B cell (primary cell): ENCODE measurements around the gene GLRA3. TPM values are rescaled to one million over a fixed set of nuclear protein-coding genes. Genes with fewer than 3 reads are reported as not detected.

Experiments used
- ATAC-seq: fragments of 200-7000 bp; cut with Tn5 transposase; one replicate; pipeline ENCODE4 v1.10.0; 2021; ENCODE audit warnings: low read depth, mild to moderate bottlenecking, moderate number of reproducible peaks, moderate library complexity
- CTCF ChIA-PET: fragments of 350-600 bp; sonication (Branson Sonifier 250); formaldehyde crosslinking; loops from one replicate; lab custom pipeline; 2021; ENCODE audit warnings: antibody characterized with exemption, inconsistent platforms; lab: Charles Lee
- POLR2A ChIA-PET: fragments of 350-600 bp; sonication (Branson Sonifier 250); formaldehyde crosslinking; loops from one replicate; lab custom pipeline; 2021; ENCODE audit warnings: antibody characterized with exemption; lab: Charles Lee
- DNase-seq: peaks from one replicate; pipeline ENCODE4 v3.0.0; 2013
- H2AFZ ChIP-seq: 2 replicates; pipeline ENCODE4 v1.6.1; 2012; ENCODE audit warnings: mild to moderate bottlenecking, low read depth, low read length; ENCODE audit not compliant: insufficient read depth, poor library complexity, severe bottlenecking
- H3K27ac ChIP-seq, 2 donors: 1 replicate in 1 of 2; 2 replicates in 1 of 2; pipeline ENCODE4 v1.5.1; 2012 to 2013; ENCODE audit warnings: low read length in 2 of 2, mild to moderate bottlenecking in 2 of 2, moderate library complexity in 1 of 2
- H3K27me3 ChIP-seq, 4 experiments: fragments of 200-600 bp in 1 of 4; sonication (generic) in 1 of 4; replicated peaks in 1 of 4; 1 replicate in 2 of 4; 2 replicates in 2 of 4; pipeline versions ENCODE4 v1.6.1 to v1.7.0; 2013 to 2016; ENCODE audit warnings: low read length in 3 of 4, mild to moderate bottlenecking in 2 of 4, mixed read lengths in 1 of 4, moderate library complexity in 1 of 4; ENCODE audit not compliant: insufficient read depth in 4 of 4, control insufficient read depth in 3 of 4; ENCODE audit errors: control extremely low read depth in 1 of 4
- H3K36me3 ChIP-seq, 2 experiments: replicated peaks in 1 of 2; 1 replicate in 1 of 2; 2 replicates in 1 of 2; pipeline versions ENCODE4 v1.6.1 to v1.7.1; 2013; ENCODE audit warnings: low read length in 1 of 2; ENCODE audit not compliant: insufficient read depth in 2 of 2, control insufficient read depth in 1 of 2; ENCODE audit errors: control extremely low read depth in 1 of 2, extremely low read depth in 1 of 2
- H3K4me1 ChIP-seq, 2 donors: fragments of 200-600 bp in 1 of 2; sonication (generic) in 1 of 2; 1 replicate in 1 of 2; 2 replicates in 1 of 2; pipeline versions ENCODE4 v1.5.1 to v1.6.1; 2013 to 2017; ENCODE audit warnings: low read length in 2 of 2; ENCODE audit not compliant: control insufficient read depth in 2 of 2, insufficient read depth in 2 of 2
- H3K4me2 ChIP-seq: replicated peaks from 2 replicates; pipeline ENCODE3; 2012; ENCODE audit warnings: mild to moderate bottlenecking, low read depth, low read length; ENCODE audit not compliant: poor library complexity, severe bottlenecking
- H3K4me3 ChIP-seq, 5 experiments: fragments of 200-600 bp in 1 of 5; sonication (generic) in 1 of 5; 1 replicate in 3 of 5; 2 replicates in 2 of 5; pipeline versions ENCODE4 v1.5.1 to v1.7.0; 2011 to 2016; ENCODE audit warnings: low read length in 4 of 5, mild to moderate bottlenecking in 4 of 5, low read depth in 2 of 5, control low read depth in 1 of 5, moderate library complexity in 1 of 5; ENCODE audit not compliant: insufficient read depth in 1 of 5; ENCODE audit errors: control extremely low read depth in 1 of 5, extremely low read depth in 1 of 5
- H3K79me2 ChIP-seq: fragments of 200-600 bp; sonication (generic); one replicate; pipeline ENCODE4 v1.6.0; 2016; ENCODE audit warnings: low read length; ENCODE audit not compliant: control insufficient read depth, insufficient read depth
- H3K9ac ChIP-seq: fragments of 200-600 bp; sonication (generic); 2 replicates; pipeline ENCODE4 v1.6.1; 2017; ENCODE audit warnings: mild to moderate bottlenecking, low read length, moderate library complexity
- H3K9me3 ChIP-seq, 3 donors: one replicate each; pipeline versions ENCODE4 v1.6.1 to v1.7.1; 2013; ENCODE audit warnings: low read length in 2 of 3; ENCODE audit not compliant: control insufficient read depth in 2 of 3, insufficient read depth in 1 of 3; ENCODE audit errors: control extremely low read depth in 1 of 3
- H4K20me1 ChIP-seq: 2 replicates; pipeline ENCODE4 v1.6.0; 2012; ENCODE audit warnings: mild to moderate bottlenecking, low read length; ENCODE audit not compliant: insufficient read depth, control insufficient read depth, poor library complexity, severe bottlenecking
- H3K27ac Mint-ChIP-seq: one replicate; pipeline ENCODE4 v1.8.0; 2021; ENCODE audit warnings: mixed read lengths
- H3K27me3 Mint-ChIP-seq: one replicate; pipeline ENCODE4 v1.8.0; 2021; ENCODE audit warnings: mixed read lengths
- H3K4me1 Mint-ChIP-seq: one replicate; pipeline ENCODE4 v1.8.0; 2021; ENCODE audit warnings: mixed read lengths
- H3K4me3 Mint-ChIP-seq: one replicate; pipeline ENCODE4 v1.8.0; 2021; ENCODE audit warnings: mixed read lengths
- H3K9me3 Mint-ChIP-seq: one replicate; pipeline ENCODE4 v1.8.0; 2022; ENCODE audit warnings: mixed read lengths; ENCODE audit not compliant: insufficient read depth
- EZH2 ChIP-seq: IDR thresholded peaks from 2 replicates; pipeline ENCODE4 v1.6.1; 2012; ENCODE audit warnings: borderline replicate concordance, low read depth, mild to moderate bottlenecking, moderate library complexity, low read length; ENCODE audit not compliant: insufficient read depth, poor library complexity, severe bottlenecking
- WGBS: methylation state at CpG from one replicate; pipeline ENCODE4 v1.1.5; 2013; ENCODE audit warnings: missing lambda C conversion rate; ENCODE audit not compliant: insufficient coverage; 5-methylcytosine and 5-hydroxymethylcytosine counted together
- intact Hi-C: fragments of 100-400 bp; cut with micrococcal nuclease; formaldehyde crosslinking; loops from one replicate; pipeline ENCODE4 v1.10.0; 2022
- polyA plus RNA-seq: library from polyadenylated mRNA; depleted of rRNA; stranded (reverse); fragments of >200 nt; gene quantifications from 2 replicates; pipeline ENCODE4 v1.2.3, GENCODE V29; 2012
- total RNA-seq, 2 donors: library from RNA; stranded (reverse); fragments of 120-200 nt in 1 of 2; gene quantifications; 1 replicate in 1 of 2; 2 replicates in 1 of 2; pipeline versions ENCODE4 v1.2.3 to v1.2.4, GENCODE V29; 2013 to 2022
- TF ChIP-seq, protein P1 (sequence below): fragments of 200-600 bp; IDR thresholded peaks from one replicate; pipeline ENCODE4 v1.8.0; 2022; ENCODE audit warnings: antibody characterized with exemption, mild to moderate bottlenecking

The GLRA3 gene
- total and polyA plus RNA-seq, 2 donors (not counting 1 experiment from before 2014, with no cell fraction given), result 0.12 to 0.30 TPM

GRCh38 chr4:174629265-174629664 is 199.8 kb downstream of the GLRA3 start:
- Histone ChIP-seq H3K9me3 (no peaks in the 10 kb centered on the region), H3K4me1 (no peaks in the 10 kb centered on the region), H4K20me1 (no peaks in the 10 kb centered on the region), H2AFZ (no peak overlapping the region), H3K27ac (no peak overlapping the region), H3K79me2 (no peaks in the 10 kb centered on the region), H3K4me3 (no peak overlapping the region), H3K4me2 (no peak overlapping the region), H3K36me3 (no peaks in the 10 kb centered on the region), H3K9ac (no peak overlapping the region), H3K27me3 (no peaks in the 10 kb centered on the region)
- 63% methylated on average over 2 of the region's 2 CpGs for WGBS
- Mint-ChIP-seq H3K4me1 (no peaks in the 10 kb centered on the region), H3K27me3 (peaks cover 5% of the 10 kb centered on the region), H3K27ac (no peak overlapping the region), H3K9me3 (no peaks in the 10 kb centered on the region), H3K4me3 (no peak overlapping the region)
- POLR2A ChIA-PET, result no interaction called here
- CTCF ChIA-PET, result no interaction called here
- TF ChIP-seq, protein P1, sequence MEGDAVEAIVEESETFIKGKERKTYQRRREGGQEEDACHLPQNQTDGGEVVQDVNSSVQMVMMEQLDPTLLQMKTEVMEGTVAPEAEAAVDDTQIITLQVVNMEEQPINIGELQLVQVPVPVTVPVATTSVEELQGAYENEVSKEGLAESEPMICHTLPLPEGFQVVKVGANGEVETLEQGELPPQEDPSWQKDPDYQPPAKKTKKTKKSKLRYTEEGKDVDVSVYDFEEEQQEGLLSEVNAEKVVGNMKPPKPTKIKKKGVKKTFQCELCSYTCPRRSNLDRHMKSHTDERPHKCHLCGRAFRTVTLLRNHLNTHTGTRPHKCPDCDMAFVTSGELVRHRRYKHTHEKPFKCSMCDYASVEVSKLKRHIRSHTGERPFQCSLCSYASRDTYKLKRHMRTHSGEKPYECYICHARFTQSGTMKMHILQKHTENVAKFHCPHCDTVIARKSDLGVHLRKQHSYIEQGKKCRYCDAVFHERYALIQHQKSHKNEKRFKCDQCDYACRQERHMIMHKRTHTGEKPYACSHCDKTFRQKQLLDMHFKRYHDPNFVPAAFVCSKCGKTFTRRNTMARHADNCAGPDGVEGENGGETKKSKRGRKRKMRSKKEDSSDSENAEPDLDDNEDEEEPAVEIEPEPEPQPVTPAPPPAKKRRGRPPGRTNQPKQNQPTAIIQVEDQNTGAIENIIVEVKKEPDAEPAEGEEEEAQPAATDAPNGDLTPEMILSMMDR, result no peak
- no peak for TF ChIP-seq EZH2
- ATAC-seq, result no peak
- no peak for DNase-seq
- intact Hi-C loops, result no loop called here

DNA sequence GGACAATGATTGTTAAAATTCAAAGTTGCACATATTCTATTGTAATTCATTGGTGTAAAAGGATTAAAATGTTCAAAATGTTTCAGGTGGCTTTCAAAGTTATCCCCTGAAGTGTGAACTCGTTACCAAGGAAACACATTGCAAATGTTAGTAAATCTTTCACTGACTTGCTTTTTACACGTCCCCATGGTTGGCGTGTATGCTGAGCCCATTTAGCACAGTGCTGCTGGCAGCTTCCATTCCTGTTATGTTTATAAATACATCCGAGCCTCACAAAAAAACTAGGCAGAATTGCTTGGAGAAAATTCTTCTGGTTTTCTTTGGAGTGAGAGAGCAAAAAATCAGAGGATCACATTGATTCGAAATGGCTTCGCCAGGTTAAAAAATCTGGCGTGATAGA is 200.9 kb downstream of the GLRA3 start:
- no peak overlapping the region for H3K4me2 ChIP-seq
- ChIA-PET POLR2A (no interaction called here), CTCF (no interaction called here)
- no peaks in the 10 kb centered on the region for H3K27me3 ChIP-seq
- DNase-seq (no peak), ATAC-seq (no peak)
- no peak for TF ChIP-seq EZH2
- TF ChIP-seq, protein P1, result no peak
- H3K27ac ChIP-seq, result no peak overlapping the region
- 94% methylated on average over 4 of the region's 7 CpGs for WGBS
- Mint-ChIP-seq H3K9me3 (no peaks in the 10 kb centered on the region), H3K27ac (no peak overlapping the region), H3K4me1 (no peaks in the 10 kb centered on the region), H3K27me3 (peaks cover 5% of the 10 kb centered on the region), H3K4me3 (no peak overlapping the region)
- H4K20me1 ChIP-seq, result no peaks in the 10 kb centered on the region
- no peak overlapping the region for H3K9ac ChIP-seq
- H3K79me2 ChIP-seq, result no peaks in the 10 kb centered on the region
- H2AFZ ChIP-seq, result no peak overlapping the region
- no peaks in the 10 kb centered on the region for H3K9me3 ChIP-seq
- H3K4me3 ChIP-seq, result no peak overlapping the region
- intact Hi-C loops, result no loop called here
- H3K4me1 ChIP-seq, result no peaks in the 10 kb centered on the region
- no peaks in the 10 kb centered on the region for H3K36me3 ChIP-seq
